Hepatocyte (in vitro differentiated cells): Measurements from ENCODE around the gene RCBTB1.

Source experiments
- CTCF ChIP-seq: fragments of 200-600 bp; sonication (generic); IDR thresholded peaks from 2 replicates; pipeline ENCODE4 v1.5.1; 2016; ENCODE audit warnings: antibody characterized with exemption, mild to moderate bottlenecking; ENCODE audit not compliant: poor library complexity
- EZH2 ChIP-seq: fragments of 200-600 bp; sonication (generic); IDR thresholded peaks from 2 replicates; pipeline ENCODE4 v1.6.1; 2016; ENCODE audit warnings: antibody characterized with exemption, mild to moderate bottlenecking, borderline replicate concordance
- EZH2phosphoT487 ChIP-seq: fragments of 200-600 bp; sonication (generic); IDR thresholded peaks from one replicate; pipeline ENCODE4 v1.6.1; 2018; ENCODE audit warnings: antibody characterized with exemption, mild to moderate bottlenecking, low read depth, moderate library complexity; ENCODE audit not compliant: unreplicated experiment, severe bottlenecking

GRCh38 chr13:49549289-49549688, 36.1 kb downstream of the RCBTB1 start:
- no peak for TF ChIP-seq CTCF
- no peak for TF ChIP-seq EZH2
- TF ChIP-seq EZH2phosphoT487: no peak
